ENCODE results near the gene ARHGEF4. TPM values are rescaled to one million over a fixed set of nuclear protein-coding genes. Genes with fewer than 3 reads are reported as not detected.

The ARHGEF4 gene
- total RNA-seq, 1 donor from 2014 or later, result 0.07 TPM

DNA sequence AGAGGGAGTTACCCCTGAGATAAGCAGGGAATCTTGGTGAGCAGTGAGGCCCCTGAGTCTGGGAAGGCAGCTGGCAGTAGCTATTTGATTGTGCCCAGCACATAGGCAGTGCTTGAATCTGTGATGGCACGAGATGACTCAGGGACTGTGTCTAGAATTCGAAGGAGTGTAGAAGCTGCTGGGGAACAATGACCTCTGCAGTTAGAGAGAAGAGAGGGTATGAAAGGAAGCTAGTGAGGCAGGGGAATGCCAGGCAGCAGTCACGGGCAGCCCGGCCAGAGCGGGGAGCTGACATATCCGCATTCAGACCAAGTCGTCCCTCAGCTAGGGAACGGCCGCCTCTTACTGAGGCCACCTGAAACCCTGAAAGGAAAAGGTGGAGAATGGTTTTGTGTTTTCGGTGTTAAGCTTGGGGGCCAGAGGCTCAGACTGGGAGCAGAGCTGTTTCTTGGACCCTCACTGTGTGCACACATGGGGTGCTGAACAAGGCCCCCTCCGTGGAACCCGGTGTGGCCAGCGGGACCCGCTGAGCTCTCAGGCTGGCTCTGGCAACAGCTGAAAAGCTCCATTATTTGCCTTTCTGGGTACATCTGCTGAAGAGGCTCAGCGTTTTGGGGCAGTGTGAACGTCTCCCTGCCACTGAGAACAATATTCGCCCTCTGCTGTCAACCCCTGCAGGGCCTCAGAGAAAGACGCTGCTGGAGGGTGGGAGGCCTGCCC, 32.9 kb downstream of the ARHGEF4 start:
- Mint-ChIP-seq H3K27ac (no peak overlapping the region), H3K9me3 (no peaks in the 10 kb centered on the region), H3K4me1 (peaks cover 1% of the 10 kb centered on the region), H3K4me3 (no peak overlapping the region), H3K27me3 (peaks cover 2% of the 10 kb centered on the region), H3K36me3 (ENCODE audit: low read depth) (no peaks in the 10 kb centered on the region)
- DNase-seq, result no peak
- intact Hi-C loops (cut with micrococcal nuclease), result no loop called here

DNA sequence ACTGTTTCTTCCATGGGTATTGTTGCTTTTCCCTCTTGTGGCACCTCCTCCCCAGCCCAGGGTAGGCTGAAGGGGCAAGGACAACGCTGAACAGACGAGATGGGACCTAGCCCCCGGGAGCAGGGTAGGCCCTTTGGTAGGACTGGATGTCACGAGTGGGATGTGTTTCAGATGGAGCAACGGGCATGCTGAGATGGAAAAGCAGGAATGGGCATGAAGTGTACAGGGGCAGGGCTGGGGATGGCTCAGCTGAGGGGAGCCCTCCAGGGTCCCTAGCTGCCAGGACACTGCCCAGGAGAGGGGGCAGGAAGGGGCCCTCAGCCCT, 33.4 kb downstream of the ARHGEF4 start:
- intact Hi-C loops (cut with micrococcal nuclease), result no loop called here
- Mint-ChIP-seq H3K9me3 (no peaks in the 10 kb centered on the region), H3K27ac (no peak overlapping the region), H3K27me3 (peaks cover 6% of the 10 kb centered on the region), H3K4me1 (peaks cover 1% of the 10 kb centered on the region), H3K36me3 (ENCODE audit: low read depth) (no peaks in the 10 kb centered on the region), H3K4me3 (no peak overlapping the region)
- no peak for DNase-seq

DNA sequence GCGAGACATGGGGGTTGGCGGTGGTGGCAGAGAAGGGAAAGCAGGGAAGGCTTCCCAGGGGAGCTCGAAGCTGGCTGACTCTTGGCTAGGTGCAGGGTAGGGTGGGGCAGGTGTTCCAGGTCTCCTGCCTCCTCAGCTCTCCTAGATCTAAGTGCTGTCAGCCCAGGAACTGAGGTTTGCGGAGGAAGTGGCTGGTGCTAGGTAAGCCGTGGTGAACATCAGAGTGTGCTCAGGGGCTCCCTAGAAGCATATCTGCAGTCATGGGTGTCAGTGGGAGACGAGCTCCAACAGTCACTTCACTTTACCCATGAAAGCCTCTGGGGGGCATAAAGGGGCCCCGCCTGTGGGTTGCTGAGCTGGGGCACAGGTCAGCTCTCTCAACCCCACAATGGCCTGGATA, 34.1 kb downstream of the ARHGEF4 start:
- H3K9me3 Mint-ChIP-seq, result no peaks in the 10 kb centered on the region
- no peak overlapping the region for H3K27ac Mint-ChIP-seq
- H3K27me3 Mint-ChIP-seq, result peaks cover 7% of the 10 kb centered on the region
- no peaks in the 10 kb centered on the region for H3K36me3 Mint-ChIP-seq (ENCODE audit: low read depth)
- intact Hi-C loops (cut with micrococcal nuclease), result no loop called here
- DNase-seq, result no peak
- peaks cover 1% of the 10 kb centered on the region for H3K4me1 Mint-ChIP-seq
- no peak overlapping the region for H3K4me3 Mint-ChIP-seq

DNA sequence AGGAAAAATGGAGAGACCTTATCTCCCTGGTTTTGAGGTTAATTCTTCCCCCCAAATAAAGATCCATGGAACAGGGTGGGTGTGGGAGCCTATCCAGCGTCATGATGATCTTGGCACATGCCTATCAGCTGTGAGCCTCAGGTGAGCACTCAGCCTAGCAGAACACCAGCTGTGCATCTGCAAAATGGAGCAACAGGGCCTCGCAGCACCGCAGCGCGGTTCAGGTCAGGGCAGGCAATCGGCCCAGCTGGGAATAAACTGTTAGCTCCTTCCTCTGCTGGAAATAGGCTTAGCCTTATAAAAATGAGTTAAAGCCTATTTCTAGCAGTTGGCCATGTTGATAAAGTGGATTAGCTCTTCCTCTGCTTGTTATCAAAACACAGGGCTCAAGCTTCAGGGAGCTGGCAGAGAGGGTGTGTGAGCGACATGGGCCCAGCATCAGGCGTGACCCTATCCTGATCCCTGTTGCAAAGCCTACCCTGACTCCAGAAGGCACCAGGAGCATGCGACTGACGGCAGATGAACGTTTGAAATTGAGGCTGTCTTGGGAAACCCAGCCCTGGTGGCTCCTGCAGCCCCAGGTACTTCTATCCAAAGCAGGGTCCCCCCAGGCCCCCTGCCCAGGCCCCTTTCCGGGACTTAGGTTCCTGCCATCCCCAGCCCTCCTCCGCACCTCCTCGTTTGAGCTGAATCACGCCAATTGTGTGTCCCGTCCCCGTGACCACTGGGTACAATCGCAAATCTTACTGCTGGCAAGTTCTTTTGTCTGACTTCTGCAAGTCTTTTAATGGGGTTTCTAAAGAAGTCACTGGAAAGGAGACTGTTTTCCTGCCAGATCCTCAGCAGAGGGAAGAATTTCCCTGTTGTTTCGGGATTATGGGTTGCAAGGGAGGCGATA, 35.4 kb downstream of the ARHGEF4 start:
- no peak for DNase-seq
- intact Hi-C loops (cut with micrococcal nuclease), result no loop called here
- Mint-ChIP-seq H3K27ac (no peak overlapping the region), H3K27me3 (peaks cover 8% of the 10 kb centered on the region), H3K36me3 (ENCODE audit: low read depth) (no peaks in the 10 kb centered on the region), H3K4me3 (no peak overlapping the region), H3K4me1 (peaks cover 1% of the 10 kb centered on the region), H3K9me3 (no peaks in the 10 kb centered on the region)

DNA sequence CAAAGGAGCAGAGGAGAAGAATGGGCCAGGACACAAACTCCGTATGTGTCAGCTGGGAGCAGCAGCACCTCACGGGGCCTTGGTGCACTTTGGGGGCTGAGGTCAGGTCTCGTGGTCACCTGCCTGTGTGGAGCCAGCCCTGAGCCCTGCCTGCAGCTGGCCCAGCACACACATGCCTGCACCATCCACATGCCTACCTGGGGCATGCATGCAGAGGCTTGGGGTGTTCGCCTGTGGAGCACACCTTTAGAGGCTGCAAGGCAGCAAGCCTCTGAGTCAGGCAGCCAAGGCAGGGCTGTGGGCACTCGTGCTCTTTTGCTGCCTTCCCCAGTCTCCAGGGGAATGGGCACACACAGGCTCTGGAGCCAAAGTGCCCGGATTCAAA, 36.0 kb downstream of the ARHGEF4 start:
- Mint-ChIP-seq H3K9me3 (no peaks in the 10 kb centered on the region), H3K27ac (no peak overlapping the region), H3K27me3 (peaks cover 8% of the 10 kb centered on the region), H3K36me3 (ENCODE audit: low read depth) (no peaks in the 10 kb centered on the region), H3K4me3 (no peak overlapping the region), H3K4me1 (peaks cover 1% of the 10 kb centered on the region)
- intact Hi-C loops (cut with micrococcal nuclease), result loop anchor here (1.0 kb wide), 1 partner anchor 74 kb away; no protein-coding TSS in a partner anchor
- no peak for DNase-seq

DNA sequence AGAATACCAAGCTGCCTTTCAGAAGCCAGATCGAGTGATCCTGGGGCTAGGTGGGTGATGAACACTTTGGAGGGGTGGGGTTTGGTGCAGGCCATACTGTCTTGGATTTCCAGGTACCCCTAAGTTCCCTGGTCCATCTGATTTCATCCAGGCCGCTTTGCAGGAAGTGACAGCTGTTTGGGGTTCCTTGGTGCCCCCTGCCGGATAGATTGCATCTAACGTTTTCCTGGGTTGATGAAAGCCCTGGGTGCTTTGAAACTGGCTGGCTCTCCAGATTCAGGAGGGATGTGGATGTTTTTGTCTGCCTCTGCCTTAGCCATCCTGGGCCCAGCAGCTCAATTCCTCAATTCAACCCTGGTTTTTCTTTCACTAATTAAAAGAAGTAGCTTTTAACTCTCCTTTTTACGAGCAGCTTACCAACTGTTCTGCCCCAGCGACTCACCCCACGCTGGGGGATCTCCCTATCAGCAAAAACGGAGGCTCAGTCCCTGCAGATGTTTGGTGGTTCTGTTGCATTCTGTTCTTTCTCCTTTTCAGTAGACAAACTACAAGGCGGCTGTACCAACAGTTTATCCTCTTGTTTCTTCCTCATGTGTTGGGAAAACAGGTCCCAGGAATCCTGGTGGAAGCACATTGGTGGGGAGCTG, 37.1 kb downstream of the ARHGEF4 start:
- peak; percentile 91 for DNase-seq
- Mint-ChIP-seq H3K9me3 (no peaks in the 10 kb centered on the region), H3K4me3 (no peak overlapping the region), H3K36me3 (ENCODE audit: low read depth) (no peaks in the 10 kb centered on the region), H3K27ac (no peak overlapping the region), H3K4me1 (peaks cover 1% of the 10 kb centered on the region), H3K27me3 (peaks cover 8% of the 10 kb centered on the region)
- intact Hi-C loops (cut with micrococcal nuclease), result loop anchor here (1.0 kb wide), 1 partner anchor 76 kb away; no protein-coding TSS in a partner anchor

DNA sequence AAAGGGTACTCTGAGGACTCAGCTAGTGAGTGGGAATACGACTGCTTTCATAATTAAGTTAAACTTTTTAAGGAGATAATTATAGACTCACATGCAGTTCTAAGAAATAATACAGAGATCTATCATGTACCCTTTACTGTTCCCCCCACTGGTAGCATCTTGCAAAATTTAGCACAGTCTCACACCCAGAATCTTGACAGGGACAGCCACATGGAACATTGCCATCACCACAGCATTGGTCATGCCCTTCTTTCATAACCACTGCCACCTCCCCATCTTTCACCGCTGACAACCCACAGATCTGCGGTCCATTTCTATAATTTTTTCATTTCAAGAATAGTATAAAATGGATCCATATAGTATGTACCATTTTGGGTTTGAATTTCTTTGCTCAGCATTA, 37.8 kb downstream of the ARHGEF4 start:
- no peaks in the 10 kb centered on the region for H3K36me3 Mint-ChIP-seq (ENCODE audit: low read depth)
- intact Hi-C loops (cut with micrococcal nuclease), result no loop called here
- H3K4me3 Mint-ChIP-seq, result no peak overlapping the region
- no peak overlapping the region for H3K27ac Mint-ChIP-seq
- peaks cover 1% of the 10 kb centered on the region for H3K4me1 Mint-ChIP-seq
- H3K27me3 Mint-ChIP-seq, result peaks cover 8% of the 10 kb centered on the region
- no peak for DNase-seq
- H3K9me3 Mint-ChIP-seq, result no peaks in the 10 kb centered on the region

DNA sequence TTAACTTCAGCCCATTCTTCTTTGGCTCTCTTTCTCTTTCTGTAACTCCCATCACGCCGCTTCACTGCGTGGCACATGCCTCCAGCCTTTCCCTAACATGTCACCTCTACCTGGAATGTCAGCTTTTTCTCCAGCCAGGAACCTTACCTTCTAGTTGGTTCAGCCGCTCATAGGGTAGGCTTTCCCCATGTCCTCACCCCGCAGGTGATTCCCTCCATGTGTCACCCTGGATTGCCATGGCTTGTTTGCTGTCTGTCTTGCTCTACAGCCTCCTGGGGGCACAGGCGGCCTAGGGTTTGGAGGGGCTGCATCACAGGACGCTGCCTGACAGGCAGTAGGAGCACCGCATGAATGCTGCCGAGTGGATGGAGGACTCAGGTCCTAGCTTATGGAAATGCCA, 39.2 kb downstream of the ARHGEF4 start:
- no peaks in the 10 kb centered on the region for H3K9me3 Mint-ChIP-seq
- DNase-seq, result no peak
- no peaks in the 10 kb centered on the region for H3K36me3 Mint-ChIP-seq (ENCODE audit: low read depth)
- peaks cover 1% of the 10 kb centered on the region for H3K4me1 Mint-ChIP-seq
- H3K4me3 Mint-ChIP-seq, result no peak overlapping the region
- no peak overlapping the region for H3K27ac Mint-ChIP-seq
- intact Hi-C loops (cut with micrococcal nuclease), result loop anchor here (5.0 kb wide), 1 partner anchor 46 kb away; no protein-coding TSS in a partner anchor
- peaks cover 6% of the 10 kb centered on the region for H3K27me3 Mint-ChIP-seq

DNA sequence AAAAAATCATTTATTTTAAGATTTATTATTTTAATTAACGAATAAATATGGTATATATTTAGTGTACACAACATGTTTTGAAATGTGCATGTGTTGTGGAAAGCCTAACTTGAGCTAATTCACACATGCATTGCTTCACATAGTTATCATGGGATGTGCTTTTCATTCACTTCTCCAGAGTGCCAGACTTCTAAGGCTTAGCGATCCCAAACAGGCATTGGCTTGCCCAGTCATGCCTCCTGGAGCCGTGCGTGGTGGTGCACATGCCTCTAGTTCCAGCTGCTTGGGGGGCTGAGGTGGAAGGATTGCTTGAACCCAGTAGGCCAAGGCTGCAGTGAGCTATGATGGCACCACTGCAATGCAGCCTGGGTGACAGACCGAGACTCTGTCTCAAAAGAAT, 40.5 kb downstream of the ARHGEF4 start:
- peaks cover 6% of the 10 kb centered on the region for H3K27me3 Mint-ChIP-seq
- DNase-seq, result no peak
- H3K4me3 Mint-ChIP-seq, result no peak overlapping the region
- peaks cover 1% of the 10 kb centered on the region for H3K4me1 Mint-ChIP-seq
- no peak overlapping the region for H3K27ac Mint-ChIP-seq
- no peaks in the 10 kb centered on the region for H3K9me3 Mint-ChIP-seq
- H3K36me3 Mint-ChIP-seq (ENCODE audit: low read depth), result no peaks in the 10 kb centered on the region
- intact Hi-C loops (cut with micrococcal nuclease), result loop anchor here (5.0 kb wide), 1 partner anchor 45 kb away; no protein-coding TSS in a partner anchor

DNA sequence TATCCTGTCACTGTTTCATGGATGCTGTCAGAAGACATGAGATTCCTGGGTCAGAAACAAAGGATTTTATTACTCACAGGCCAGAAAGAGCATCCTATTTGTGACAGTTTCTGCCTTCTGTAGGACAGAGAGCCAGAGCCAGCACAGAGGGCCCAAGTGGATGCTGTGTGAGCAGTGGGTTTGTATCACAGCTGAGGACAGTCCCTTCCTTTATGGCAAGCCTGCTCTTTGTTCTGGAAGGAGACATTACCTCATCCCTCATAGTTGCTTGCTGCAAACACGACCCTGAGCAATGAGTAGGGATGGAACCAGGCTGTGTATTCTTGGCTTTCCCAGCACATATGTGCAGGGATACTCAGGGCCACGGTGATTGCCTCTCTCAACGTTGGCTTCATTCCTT, 41.6 kb downstream of the ARHGEF4 start:
- Mint-ChIP-seq H3K9me3 (no peaks in the 10 kb centered on the region), H3K36me3 (ENCODE audit: low read depth) (no peaks in the 10 kb centered on the region), H3K27ac (no peak overlapping the region), H3K4me1 (peaks cover 1% of the 10 kb centered on the region), H3K27me3 (peaks cover 6% of the 10 kb centered on the region), H3K4me3 (no peak overlapping the region)
- intact Hi-C loops (cut with micrococcal nuclease), result loop anchor here (5.0 kb wide), 1 partner anchor 44 kb away; no protein-coding TSS in a partner anchor
- no peak for DNase-seq

DNA sequence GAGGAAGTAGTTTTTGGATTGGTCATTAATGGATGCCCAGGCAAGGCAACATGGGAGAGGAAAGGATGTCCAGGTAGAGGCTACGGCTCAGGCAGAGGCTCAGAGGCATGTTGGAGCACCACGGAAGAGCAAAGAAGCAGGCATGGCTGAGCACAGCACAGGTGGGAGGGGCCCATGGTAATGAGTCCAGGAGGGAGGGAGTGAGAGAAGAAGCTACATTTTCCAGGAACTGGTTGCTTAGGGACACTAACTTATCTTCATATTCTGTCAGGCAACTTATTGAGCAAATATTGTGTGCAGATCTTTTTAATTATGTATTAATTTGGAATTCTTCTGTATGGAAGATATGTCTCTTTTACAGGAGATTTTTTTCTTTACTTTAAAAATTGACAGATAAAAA, 42.2 kb downstream of the ARHGEF4 start:
- no peaks in the 10 kb centered on the region for H3K36me3 Mint-ChIP-seq (ENCODE audit: low read depth)
- no peak overlapping the region for H3K27ac Mint-ChIP-seq
- H3K9me3 Mint-ChIP-seq, result no peaks in the 10 kb centered on the region
- peaks cover under 1% of the 10 kb centered on the region for H3K4me1 Mint-ChIP-seq
- no peak for DNase-seq
- H3K27me3 Mint-ChIP-seq, result peaks cover 6% of the 10 kb centered on the region
- intact Hi-C loops (cut with micrococcal nuclease), result loop anchor here (5.0 kb wide), 1 partner anchor 43 kb away; no protein-coding TSS in a partner anchor
- H3K4me3 Mint-ChIP-seq, result no peak overlapping the region

DNA sequence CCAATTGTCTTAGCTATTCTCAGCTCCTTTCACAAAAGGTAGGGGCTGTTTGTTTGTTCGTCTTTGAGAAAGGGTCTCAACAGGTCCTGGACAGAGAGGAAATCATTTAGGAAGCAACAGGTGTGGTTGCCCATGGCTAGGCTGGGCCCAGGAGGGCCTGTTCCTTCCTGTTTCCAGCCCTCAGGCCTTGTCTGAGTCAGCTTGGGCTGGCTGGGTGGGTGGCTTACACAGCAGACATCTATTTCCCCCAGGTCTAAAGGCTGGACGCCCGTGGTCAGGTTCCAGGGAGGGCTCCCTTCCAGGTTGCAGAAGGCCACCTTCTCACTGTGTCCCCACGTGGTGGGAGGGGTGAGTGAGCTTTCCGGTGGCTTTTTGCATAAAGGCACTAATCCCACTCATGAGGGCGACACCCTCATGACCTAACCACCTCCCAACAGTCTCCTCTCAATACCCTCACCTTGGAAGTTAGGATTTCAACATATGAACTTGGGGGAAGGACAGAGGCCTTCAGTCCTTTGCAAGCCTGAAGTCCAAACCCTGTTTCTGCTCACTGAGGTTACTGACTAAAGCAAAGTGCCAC, 45.5 kb downstream of the ARHGEF4 start:
- Mint-ChIP-seq H3K4me3 (no peak overlapping the region), H3K27me3 (no peaks in the 10 kb centered on the region), H3K36me3 (ENCODE audit: low read depth) (no peaks in the 10 kb centered on the region), H3K9me3 (no peaks in the 10 kb centered on the region), H3K4me1 (no peaks in the 10 kb centered on the region), H3K27ac (no peak overlapping the region)
- intact Hi-C loops (cut with micrococcal nuclease), result no loop called here
- DNase-seq, result no peak

DNA sequence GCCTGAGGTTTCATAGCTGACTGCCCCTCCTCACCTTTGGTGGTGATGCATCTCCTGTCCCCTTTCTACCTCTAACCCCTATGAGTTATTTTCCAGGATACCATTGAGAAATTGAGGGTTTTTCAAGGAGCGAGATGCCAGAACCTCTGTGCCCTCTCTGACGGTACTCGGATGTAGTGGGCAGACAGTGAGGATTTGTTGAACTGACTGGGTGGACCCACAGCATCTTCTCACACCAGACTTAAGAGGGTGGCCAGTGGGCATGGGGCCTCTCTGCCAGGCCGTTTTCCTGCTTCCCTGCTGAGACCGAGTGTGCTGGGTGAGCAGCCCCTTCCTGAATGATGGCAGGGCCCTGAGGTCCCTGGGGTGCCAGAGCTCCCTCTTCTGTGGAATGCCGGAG, 46.3 kb downstream of the ARHGEF4 start:
- H3K36me3 Mint-ChIP-seq (ENCODE audit: low read depth), result no peaks in the 10 kb centered on the region
- intact Hi-C loops (cut with micrococcal nuclease), result no loop called here
- H3K27ac Mint-ChIP-seq, result no peak overlapping the region
- H3K9me3 Mint-ChIP-seq, result no peaks in the 10 kb centered on the region
- H3K4me1 Mint-ChIP-seq, result no peaks in the 10 kb centered on the region
- H3K4me3 Mint-ChIP-seq, result no peak overlapping the region
- H3K27me3 Mint-ChIP-seq, result peaks cover 1% of the 10 kb centered on the region
- DNase-seq, result no peak

Data from activated CD4-positive, alpha-beta T cell treated with anti-CD3 and anti-CD28 coated beads, Interleukin-2, amount 10 ng/mL, durations not matched to agents 24 days and 14 days (primary cell).